ENCODE results near the gene CD34. TPM values are rescaled to one million over a fixed set of nuclear protein-coding genes. Genes with fewer than 3 reads are reported as not detected.

The CD34 gene
- total RNA-seq, 2 donors from 2014 or later: 9.8 to 47.7 TPM

DNA sequence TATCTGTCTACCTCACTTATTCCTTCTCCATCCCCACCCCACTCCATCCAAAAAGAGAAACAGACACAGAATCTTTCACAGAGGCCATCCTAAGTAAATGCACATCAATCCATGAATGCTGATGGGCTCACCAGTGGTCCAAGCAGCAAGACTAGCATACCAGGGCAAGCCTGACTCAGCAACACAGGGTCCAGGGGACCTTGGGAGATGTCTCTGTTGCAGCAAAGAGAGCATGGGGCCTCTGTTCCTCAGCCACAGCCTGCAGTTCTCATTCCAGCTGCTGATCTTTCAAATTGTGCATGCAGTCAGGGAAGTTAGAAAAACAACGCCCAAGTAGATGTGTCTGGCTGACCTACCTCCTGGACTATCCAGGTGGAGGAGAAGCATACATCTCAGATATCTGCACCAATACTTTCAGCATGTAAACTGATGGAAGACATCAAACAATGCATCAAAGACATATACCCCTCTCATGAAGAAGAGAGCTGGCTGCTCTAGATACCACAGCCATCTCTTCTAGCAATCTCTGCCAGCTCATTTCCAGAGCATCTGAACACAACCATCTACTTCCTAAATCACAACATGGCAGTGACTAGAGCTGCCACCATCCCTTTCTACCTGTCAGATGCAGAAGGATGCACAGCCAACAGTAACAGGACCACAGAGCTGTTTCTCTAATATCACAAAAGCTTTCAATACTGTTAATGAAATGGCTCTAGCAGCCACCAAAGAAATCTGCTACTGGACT is 54.5 kb downstream of the CD34 start:
- TF ChIP-seq POLR2A (IDR thresholded peaks at IDR 0.05) (no peak), POLR2AphosphoS5 (IDR thresholded peaks at IDR 0.05) (no peak)
- TF ChIP-seq, protein P1, sequence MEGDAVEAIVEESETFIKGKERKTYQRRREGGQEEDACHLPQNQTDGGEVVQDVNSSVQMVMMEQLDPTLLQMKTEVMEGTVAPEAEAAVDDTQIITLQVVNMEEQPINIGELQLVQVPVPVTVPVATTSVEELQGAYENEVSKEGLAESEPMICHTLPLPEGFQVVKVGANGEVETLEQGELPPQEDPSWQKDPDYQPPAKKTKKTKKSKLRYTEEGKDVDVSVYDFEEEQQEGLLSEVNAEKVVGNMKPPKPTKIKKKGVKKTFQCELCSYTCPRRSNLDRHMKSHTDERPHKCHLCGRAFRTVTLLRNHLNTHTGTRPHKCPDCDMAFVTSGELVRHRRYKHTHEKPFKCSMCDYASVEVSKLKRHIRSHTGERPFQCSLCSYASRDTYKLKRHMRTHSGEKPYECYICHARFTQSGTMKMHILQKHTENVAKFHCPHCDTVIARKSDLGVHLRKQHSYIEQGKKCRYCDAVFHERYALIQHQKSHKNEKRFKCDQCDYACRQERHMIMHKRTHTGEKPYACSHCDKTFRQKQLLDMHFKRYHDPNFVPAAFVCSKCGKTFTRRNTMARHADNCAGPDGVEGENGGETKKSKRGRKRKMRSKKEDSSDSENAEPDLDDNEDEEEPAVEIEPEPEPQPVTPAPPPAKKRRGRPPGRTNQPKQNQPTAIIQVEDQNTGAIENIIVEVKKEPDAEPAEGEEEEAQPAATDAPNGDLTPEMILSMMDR (IDR thresholded peaks at IDR 0.05): no peak
- H3K27me3 ChIP-seq (replicated peaks; ENCODE audit: insufficient read depth): no peaks in the 10 kb centered on the region
- DNase-seq (ENCODE audit: low spot score): no peak
- H3K27ac ChIP-seq: no peak overlapping the region
- WGBS: 50% methylated on average over 1 of the region's 1 CpG
- intact Hi-C loops (cut with DNase I): no loop called here
- H3K4me1 ChIP-seq (replicated peaks): no peaks in the 10 kb centered on the region
- no peaks in the 10 kb centered on the region for H3K9me3 ChIP-seq
- H3K4me3 ChIP-seq: no peak overlapping the region
- no peaks in the 10 kb centered on the region for H3K36me3 ChIP-seq

DNA sequence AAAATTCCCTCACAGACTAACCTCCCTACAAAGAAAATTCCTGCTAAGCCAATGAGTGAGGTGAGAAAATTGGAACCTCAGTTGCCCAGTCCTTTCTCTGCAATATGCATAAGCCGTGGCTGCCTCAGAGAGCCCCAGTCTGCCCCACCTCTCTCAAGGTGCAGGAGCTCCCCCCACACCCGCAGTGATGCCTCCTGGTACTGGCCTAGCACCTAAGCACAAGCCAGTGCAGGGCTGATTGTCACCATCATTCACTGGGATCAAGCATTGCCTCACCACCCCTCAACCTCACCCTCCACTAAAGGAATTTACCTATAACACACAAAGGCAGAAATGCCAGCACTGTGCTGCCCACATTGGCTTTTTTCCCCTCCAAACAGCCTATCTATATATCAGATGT is 56.9 kb downstream of the CD34 start:
- no peaks in the 10 kb centered on the region for H3K27me3 ChIP-seq (replicated peaks; ENCODE audit: insufficient read depth)
- H3K27ac ChIP-seq: no peak overlapping the region
- H3K36me3 ChIP-seq: no peaks in the 10 kb centered on the region
- no peaks in the 10 kb centered on the region for H3K4me1 ChIP-seq (replicated peaks)
- 76% methylated on average over 2 of the region's 2 CpGs for WGBS
- intact Hi-C loops (cut with DNase I): no loop called here
- H3K4me3 ChIP-seq: no peak overlapping the region
- DNase-seq (ENCODE audit: low spot score): no peak
- no peaks in the 10 kb centered on the region for H3K9me3 ChIP-seq
- TF ChIP-seq POLR2AphosphoS5 (IDR thresholded peaks at IDR 0.05) (no peak), POLR2A (IDR thresholded peaks at IDR 0.05) (no peak)
- TF ChIP-seq, protein P1 (IDR thresholded peaks at IDR 0.05): no peak

DNA sequence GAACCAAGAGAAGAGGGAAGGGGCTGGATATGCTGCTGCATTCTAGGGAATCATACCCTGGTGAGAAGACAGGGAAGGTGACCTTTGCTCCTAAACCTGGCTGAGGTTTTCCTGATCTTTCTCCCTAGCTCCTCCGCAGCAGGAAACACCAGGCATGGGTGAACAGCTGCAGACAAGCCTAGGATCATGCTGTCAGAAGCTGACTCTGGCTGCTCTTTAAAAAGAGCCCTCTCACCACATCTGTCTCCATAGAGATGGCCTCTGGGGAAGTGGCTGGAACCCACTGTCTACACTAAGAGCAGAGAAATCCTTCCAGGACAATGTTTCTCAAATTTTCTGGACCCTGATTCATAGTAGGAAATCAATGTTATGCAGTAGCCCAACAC is 57.6 kb downstream of the CD34 start:
- DNase-seq (ENCODE audit: low spot score): no peak
- Histone ChIP-seq H3K4me1 (replicated peaks) (no peaks in the 10 kb centered on the region), H3K27ac (no peak overlapping the region)

DNA sequence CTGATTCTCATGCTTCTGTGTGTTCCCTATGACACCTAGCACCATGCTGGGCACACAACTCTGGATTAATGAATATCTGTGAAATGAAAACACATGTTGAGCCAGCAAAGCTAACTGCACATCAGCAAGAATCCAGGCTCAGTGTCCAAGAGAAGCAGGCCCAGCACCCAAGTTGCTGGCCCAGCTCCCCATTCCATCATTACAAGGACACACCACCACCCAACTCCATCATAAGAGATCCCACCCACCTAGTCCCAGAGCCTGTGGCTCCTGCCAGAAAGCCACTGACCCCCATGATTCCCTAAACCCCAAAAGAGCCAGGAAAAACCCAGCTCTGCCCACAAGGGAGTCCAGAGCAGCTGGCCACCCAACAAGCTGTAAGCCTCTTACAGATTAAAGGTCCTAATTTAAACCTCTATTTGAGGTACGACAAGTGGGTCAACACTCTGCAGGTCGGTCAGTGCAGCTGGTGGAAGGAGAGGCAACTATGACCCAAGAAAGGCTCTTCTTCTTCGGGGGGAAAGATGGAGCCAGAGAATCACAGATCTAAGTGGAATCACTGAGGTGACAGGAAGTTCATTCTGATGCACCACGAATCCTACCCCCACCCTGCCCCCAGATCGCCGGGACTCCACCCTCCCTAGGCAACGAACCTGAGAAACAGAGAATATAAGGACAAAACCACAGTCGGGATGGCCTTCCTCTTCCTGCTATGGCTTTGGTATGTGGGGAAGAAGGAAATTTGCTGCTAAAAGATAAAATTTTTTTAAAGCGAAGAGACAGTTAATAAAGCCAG is 58.2 kb downstream of the CD34 start:
- no peak for TF ChIP-seq POLR2AphosphoS5 (IDR thresholded peaks at IDR 0.05)
- no peak for TF ChIP-seq POLR2A (IDR thresholded peaks at IDR 0.05)
- TF ChIP-seq, protein P1 (IDR thresholded peaks at IDR 0.05): no peak
- 75% methylated on average over 9 of the region's 9 CpGs for WGBS
- DNase-seq (ENCODE audit: low spot score): no peak
- intact Hi-C loops (cut with DNase I): no loop called here
- no peaks in the 10 kb centered on the region for H3K9me3 ChIP-seq
- H3K27me3 ChIP-seq (replicated peaks; ENCODE audit: insufficient read depth): no peaks in the 10 kb centered on the region
- no peaks in the 10 kb centered on the region for H3K36me3 ChIP-seq
- no peak overlapping the region for H3K4me3 ChIP-seq
- no peaks in the 10 kb centered on the region for H3K4me1 ChIP-seq (replicated peaks)
- H3K27ac ChIP-seq: no peak overlapping the region

More for the DNA sequence above, 57.6 kb downstream of the CD34 start:
- Histone ChIP-seq H3K9me3 (no peaks in the 10 kb centered on the region), H3K4me3 (no peak overlapping the region), H3K27me3 (replicated peaks; ENCODE audit: insufficient read depth) (no peaks in the 10 kb centered on the region), H3K36me3 (no peaks in the 10 kb centered on the region)
- WGBS: 57% methylated on average over 1 of the region's 1 CpG
- TF ChIP-seq POLR2AphosphoS5 (IDR thresholded peaks at IDR 0.05) (no peak), POLR2A (IDR thresholded peaks at IDR 0.05) (no peak)
- TF ChIP-seq, protein P1 (IDR thresholded peaks at IDR 0.05): no peak
- intact Hi-C loops (cut with DNase I): no loop called here
